Measurements from ENCODE around the gene ECPAS. TPM values are rescaled to one million over a fixed set of nuclear protein-coding genes. Genes with fewer than 3 reads are reported as not detected.

ECPAS gene
- total and polyA plus RNA-seq, 2 experiments from 2014 or later = 29.4 to 56.6 TPM

DNA sequence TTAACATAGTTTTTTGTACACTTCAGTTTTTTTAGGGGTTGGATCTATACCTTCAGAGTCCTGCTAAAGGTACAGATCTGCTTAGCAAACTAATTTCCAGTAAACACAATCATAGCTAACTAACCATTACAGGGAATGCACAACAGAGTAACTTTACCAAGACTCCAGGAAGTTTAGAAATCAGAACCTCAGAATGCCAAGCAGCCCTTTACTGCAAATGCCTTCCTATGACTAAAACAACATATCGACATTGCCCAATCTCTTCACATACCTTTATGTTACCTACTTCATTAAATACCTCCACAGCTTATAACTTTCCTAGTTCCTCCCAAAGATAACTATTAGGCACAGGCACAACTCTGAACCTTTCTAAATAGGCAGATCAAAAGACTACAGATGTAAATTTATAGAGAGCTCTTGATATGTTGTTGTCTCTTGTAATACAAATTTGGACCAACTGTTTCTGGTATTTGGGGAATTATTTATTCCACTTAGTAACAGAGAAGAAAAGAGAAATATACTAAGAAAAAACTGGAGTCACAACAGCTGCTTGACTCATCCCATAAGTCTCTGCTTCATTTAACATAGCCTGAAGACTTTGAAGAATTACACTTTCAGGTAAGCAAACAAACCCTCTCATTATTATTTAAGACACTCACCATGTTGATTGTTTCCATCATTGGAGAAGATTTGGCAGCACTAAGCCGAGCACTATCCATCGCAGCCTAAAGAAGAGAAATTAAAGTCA, 108.2 kb downstream of the ECPAS start:
- H3K9me3 ChIP-seq (ENCODE audit: low read depth) = no peaks in the 10 kb centered on the region
- peaks cover 2% of the 10 kb centered on the region for H3K4me1 ChIP-seq (ENCODE audit: low read depth)
- no peaks in the 10 kb centered on the region for H3K27me3 ChIP-seq
- no peak overlapping the region for H3K4me3 ChIP-seq
- H3K36me3 ChIP-seq = peaks cover 53% of the 10 kb centered on the region
- DNase-seq (ENCODE audit: low read depth in 1 of 2, low spot score in 1 of 2) = peak in 1 of 2 donors; percentile 12
- H3K27ac ChIP-seq = no peak overlapping the region
- TF ChIP-seq, protein P1, sequence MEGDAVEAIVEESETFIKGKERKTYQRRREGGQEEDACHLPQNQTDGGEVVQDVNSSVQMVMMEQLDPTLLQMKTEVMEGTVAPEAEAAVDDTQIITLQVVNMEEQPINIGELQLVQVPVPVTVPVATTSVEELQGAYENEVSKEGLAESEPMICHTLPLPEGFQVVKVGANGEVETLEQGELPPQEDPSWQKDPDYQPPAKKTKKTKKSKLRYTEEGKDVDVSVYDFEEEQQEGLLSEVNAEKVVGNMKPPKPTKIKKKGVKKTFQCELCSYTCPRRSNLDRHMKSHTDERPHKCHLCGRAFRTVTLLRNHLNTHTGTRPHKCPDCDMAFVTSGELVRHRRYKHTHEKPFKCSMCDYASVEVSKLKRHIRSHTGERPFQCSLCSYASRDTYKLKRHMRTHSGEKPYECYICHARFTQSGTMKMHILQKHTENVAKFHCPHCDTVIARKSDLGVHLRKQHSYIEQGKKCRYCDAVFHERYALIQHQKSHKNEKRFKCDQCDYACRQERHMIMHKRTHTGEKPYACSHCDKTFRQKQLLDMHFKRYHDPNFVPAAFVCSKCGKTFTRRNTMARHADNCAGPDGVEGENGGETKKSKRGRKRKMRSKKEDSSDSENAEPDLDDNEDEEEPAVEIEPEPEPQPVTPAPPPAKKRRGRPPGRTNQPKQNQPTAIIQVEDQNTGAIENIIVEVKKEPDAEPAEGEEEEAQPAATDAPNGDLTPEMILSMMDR (IDR thresholded peaks at IDR 0.05; ENCODE audit: low read depth, low read length) = no peak

DNA sequence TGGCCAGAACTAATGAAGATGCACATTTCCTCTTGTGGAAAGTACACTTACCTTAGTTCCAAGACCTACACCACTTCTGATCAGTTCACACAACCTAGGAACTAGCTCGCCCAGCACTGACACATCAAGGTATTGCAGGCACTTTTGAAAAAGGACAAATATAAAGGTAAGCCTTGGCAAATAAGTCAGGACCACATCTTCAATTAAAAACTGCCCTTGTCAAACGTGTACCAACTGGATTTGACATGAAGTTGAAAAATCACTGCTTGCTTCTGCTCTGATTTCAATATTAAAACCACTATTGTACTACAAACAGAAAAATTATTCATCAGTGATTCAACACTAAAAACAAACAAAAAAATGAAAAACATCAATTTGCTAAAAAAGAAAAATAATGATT, 109.1 kb downstream of the ECPAS start:
- Histone ChIP-seq H3K27ac (no peak overlapping the region), H3K4me3 (no peak overlapping the region), H3K9me3 (ENCODE audit: low read depth) (no peaks in the 10 kb centered on the region), H3K4me1 (ENCODE audit: low read depth) (no peaks in the 10 kb centered on the region), H3K36me3 (peaks cover 61% of the 10 kb centered on the region), H3K27me3 (no peaks in the 10 kb centered on the region)
- TF ChIP-seq, protein P1 (IDR thresholded peaks at IDR 0.05; ENCODE audit: low read depth, low read length) = no peak
- no peak for DNase-seq (ENCODE audit: low read depth in 1 of 2, low spot score in 1 of 2)

- H3K9me3 ChIP-seq (ENCODE audit: low read depth) = no peaks in the 10 kb centered on the region
- no peaks in the 10 kb centered on the region for H3K27me3 ChIP-seq
- H3K4me3 ChIP-seq = no peak overlapping the region
- H3K36me3 ChIP-seq = peaks cover 72% of the 10 kb centered on the region
- TF ChIP-seq, protein P1 (IDR thresholded peaks at IDR 0.05; ENCODE audit: low read depth, low read length) = no peak
- DNase-seq (ENCODE audit: low read depth in 1 of 2, low spot score in 1 of 2) = no peak
- no peak overlapping the region for H3K27ac ChIP-seq
- H3K4me1 ChIP-seq (ENCODE audit: low read depth) = no peaks in the 10 kb centered on the region
Measured at GRCh38 chr9:111372297-111372696, 111.9 kb downstream of the ECPAS start.

DNA sequence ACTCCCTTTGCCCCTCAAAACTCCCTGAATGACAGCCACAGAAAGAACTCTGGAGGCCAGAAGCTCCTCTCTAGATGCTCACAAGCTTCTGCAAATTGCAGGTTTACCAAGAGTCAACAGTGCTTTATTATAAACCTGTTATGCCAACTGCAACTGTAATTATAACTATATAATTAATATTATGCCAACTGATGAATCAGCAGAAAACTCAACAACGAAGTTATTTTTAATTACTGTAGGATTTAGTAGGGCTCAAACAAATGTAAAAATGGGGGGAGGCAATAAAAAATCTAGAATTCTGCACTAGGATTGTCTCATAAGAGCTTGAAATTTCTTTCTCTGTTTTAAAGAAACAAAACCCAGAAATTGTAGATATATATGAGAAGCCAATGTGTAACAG, 117.2 kb downstream of the ECPAS start:
- Histone ChIP-seq H3K27ac (no peak overlapping the region), H3K4me3 (no peak overlapping the region), H3K36me3 (peaks cover 58% of the 10 kb centered on the region), H3K4me1 (ENCODE audit: low read depth) (no peaks in the 10 kb centered on the region), H3K9me3 (ENCODE audit: low read depth) (no peaks in the 10 kb centered on the region), H3K27me3 (no peaks in the 10 kb centered on the region)
- DNase-seq (ENCODE audit: low read depth in 1 of 2, low spot score in 1 of 2) = no peak
- TF ChIP-seq, protein P1 (IDR thresholded peaks at IDR 0.05; ENCODE audit: low read depth, low read length) = no peak

- Histone ChIP-seq H3K4me3 (no peak overlapping the region), H3K4me1 (ENCODE audit: low read depth) (no peaks in the 10 kb centered on the region), H3K9me3 (ENCODE audit: low read depth) (no peaks in the 10 kb centered on the region), H3K27ac (no peak overlapping the region), H3K27me3 (no peaks in the 10 kb centered on the region), H3K36me3 (peaks cover 21% of the 10 kb centered on the region)
- DNase-seq (ENCODE audit: low read depth in 1 of 2, low spot score in 1 of 2) = no peak
- TF ChIP-seq, protein P1 (IDR thresholded peaks at IDR 0.05; ENCODE audit: low read depth, low read length) = no peak
Measured at GRCh38 chr9:111362526-111362925, 121.7 kb downstream of the ECPAS start.

Measured in cardiac muscle cell (in vitro differentiated cells and primary cell).